Measurements from ENCODE around the gene RABGEF1. TPM values are rescaled to one million over a fixed set of nuclear protein-coding genes. Genes with fewer than 3 reads are reported as not detected.

Gene RABGEF1
- total and polyA plus RNA-seq, 2 experiments from 2014 or later, result 68.2 to 71.5 TPM

DNA sequence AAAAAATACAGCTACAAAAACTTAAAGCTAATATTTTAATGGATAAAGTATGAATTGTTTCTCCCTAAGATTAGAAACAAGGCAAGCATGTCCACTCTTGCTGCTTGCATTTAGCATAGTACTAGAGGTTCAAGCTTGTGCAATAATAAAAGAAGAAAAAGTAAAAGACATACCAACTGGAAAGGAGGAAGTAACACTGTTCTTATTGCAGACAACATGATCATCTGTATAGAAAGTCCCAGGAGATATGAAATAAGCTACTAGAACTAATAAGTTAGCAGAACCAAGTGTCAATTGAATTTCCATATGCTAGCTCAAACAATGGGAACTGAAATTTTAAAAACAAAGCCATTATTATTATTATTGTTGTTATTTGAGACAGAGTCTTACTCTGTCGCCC is 20.0 kb upstream of the RABGEF1 start:
- WGBS, 2 experiments (ENCODE audit: low coverage in 1 of 2, low lambda C conversion rate in 2 of 2, missing lambda C conversion rate in 2 of 2), result 93 to 100% methylated on average over 1 of the region's 1 CpG
- peaks cover 83% of the 10 kb centered on the region for H3K79me2 ChIP-seq (ENCODE audit: insufficient read depth)
- H3K4me3 ChIP-seq, result no peak overlapping the region
- no peak overlapping the region for H2AFZ ChIP-seq
- H3F3A ChIP-seq (ENCODE audit: insufficient read depth), result 0 out of 2 replicates have a peak, but pooled peaks cover 8% of the 10 kb centered on the region
- TF ChIP-seq EZH2 (IDR thresholded peaks at IDR 0.05; ENCODE audit: insufficient read depth, poor library complexity, severe bottlenecking) (no peak), EZH2phosphoT487 (IDR thresholded peaks at IDR 0.05; ENCODE audit: insufficient read depth, low read depth) (no peak)
- no peak overlapping the region for H3K27ac ChIP-seq
- no peaks in the 10 kb centered on the region for H3K27me3 ChIP-seq (replicated peaks; ENCODE audit: insufficient read depth)
- H3K9me2 ChIP-seq (ENCODE audit: insufficient read depth), result no peaks in the 10 kb centered on the region
- H3K4me1 ChIP-seq (ENCODE audit: insufficient read depth), result no peaks in the 10 kb centered on the region
- in situ Hi-C loops (cut with MboI), result no loop called here
- peaks cover 72% of the 10 kb centered on the region for H3K36me3 ChIP-seq (ENCODE audit: low read depth)
- no peak for DNase-seq
- no peaks in the 10 kb centered on the region for H4K20me1 ChIP-seq (ENCODE audit: insufficient read depth)
- H3K4me2 ChIP-seq (ENCODE audit: unreplicated experiment), result no peak overlapping the region
- H3K9me3 ChIP-seq (ENCODE audit: low read depth), result no peaks in the 10 kb centered on the region
- no peak overlapping the region for H3K9ac ChIP-seq

DNA sequence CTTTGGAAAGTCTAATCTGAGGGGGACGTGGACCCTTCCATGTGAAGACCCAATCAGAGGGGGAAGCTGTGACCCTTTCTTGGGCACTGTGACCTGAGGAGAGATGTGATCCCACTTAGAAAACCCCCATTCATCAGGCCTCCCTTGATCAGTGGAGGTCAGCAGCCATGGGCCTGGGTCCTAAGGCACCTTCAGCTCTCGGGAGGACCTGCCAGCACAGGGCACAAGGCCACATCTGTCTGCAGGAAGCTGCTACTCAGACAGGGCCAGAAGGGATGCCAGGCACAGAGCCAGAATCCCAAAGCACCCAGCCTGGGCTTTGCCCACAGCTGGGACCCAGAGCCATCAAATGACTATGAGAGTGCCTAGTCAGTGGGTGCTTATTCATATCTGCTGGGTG is 14.7 kb upstream of the RABGEF1 start:
- Histone ChIP-seq H4K20me1 (ENCODE audit: insufficient read depth) (no peaks in the 10 kb centered on the region), H3K4me3 (no peak overlapping the region), H3K4me2 (ENCODE audit: unreplicated experiment) (no peak overlapping the region), H3K9me2 (ENCODE audit: insufficient read depth) (no peaks in the 10 kb centered on the region), H3K9me3 (ENCODE audit: low read depth) (no peaks in the 10 kb centered on the region), H3K27ac (no peak overlapping the region), H3K4me1 (ENCODE audit: insufficient read depth) (no peaks in the 10 kb centered on the region), H3K36me3 (ENCODE audit: low read depth) (peaks cover 48% of the 10 kb centered on the region), H2AFZ (no peak overlapping the region), H3K79me2 (ENCODE audit: insufficient read depth) (peaks cover 63% of the 10 kb centered on the region), H3K9ac (no peak overlapping the region), H3F3A (ENCODE audit: insufficient read depth) (0 out of 2 replicates have a peak, but pooled peaks cover 8% of the 10 kb centered on the region), H3K27me3 (replicated peaks; ENCODE audit: insufficient read depth) (no peaks in the 10 kb centered on the region)
- TF ChIP-seq EZH2phosphoT487 (IDR thresholded peaks at IDR 0.05; ENCODE audit: insufficient read depth, low read depth) (no peak), EZH2 (IDR thresholded peaks at IDR 0.05; ENCODE audit: insufficient read depth, poor library complexity, severe bottlenecking) (no peak)
- DNase-seq, result no peak
- in situ Hi-C loops (cut with MboI), result no loop called here
- WGBS, 2 experiments (ENCODE audit: low coverage in 1 of 2, low lambda C conversion rate in 2 of 2, missing lambda C conversion rate in 2 of 2), result 95 to 100% methylated on average over 2 of the region's 2 CpGs

DNA sequence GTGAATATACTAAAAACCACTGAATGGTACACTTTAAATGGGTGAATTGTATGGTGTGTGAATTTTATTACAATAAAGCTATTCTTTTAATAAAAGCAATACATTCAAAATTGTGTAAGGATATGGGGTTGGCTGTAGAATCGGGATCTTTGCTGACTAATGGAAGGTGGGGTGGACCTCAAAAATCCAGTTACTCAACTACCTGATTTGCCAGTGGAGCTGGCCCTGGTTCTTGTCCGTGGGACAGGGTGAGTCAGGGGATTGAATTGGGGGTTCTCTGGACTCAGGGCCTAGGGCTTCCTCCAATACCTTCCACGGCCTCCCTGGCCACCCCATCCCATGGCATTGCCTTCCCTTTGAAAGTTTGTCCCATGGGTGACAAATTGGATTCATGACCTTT is 13.5 kb upstream of the RABGEF1 start:
- peaks cover 56% of the 10 kb centered on the region for H3K79me2 ChIP-seq (ENCODE audit: insufficient read depth)
- TF ChIP-seq EZH2 (IDR thresholded peaks at IDR 0.05; ENCODE audit: insufficient read depth, poor library complexity, severe bottlenecking), result no peak
- no peak for TF ChIP-seq EZH2phosphoT487 (IDR thresholded peaks at IDR 0.05; ENCODE audit: insufficient read depth, low read depth)
- H3K9me2 ChIP-seq (ENCODE audit: insufficient read depth), result no peaks in the 10 kb centered on the region
- H3K36me3 ChIP-seq (ENCODE audit: low read depth), result peaks cover 39% of the 10 kb centered on the region
- peak; percentile 23 for DNase-seq
- WGBS, 2 experiments (ENCODE audit: low coverage in 1 of 2, low lambda C conversion rate in 2 of 2, missing lambda C conversion rate in 2 of 2), result 85 to 93% methylated on average over 3 of the region's 3 CpGs
- no peaks in the 10 kb centered on the region for H3K27me3 ChIP-seq (replicated peaks; ENCODE audit: insufficient read depth)
- H2AFZ ChIP-seq, result no peak overlapping the region
- H3K9ac ChIP-seq, result no peak overlapping the region
- H3K4me3 ChIP-seq, result no peak overlapping the region
- H3K4me2 ChIP-seq (ENCODE audit: unreplicated experiment), result no peak overlapping the region
- no peaks in the 10 kb centered on the region for H4K20me1 ChIP-seq (ENCODE audit: insufficient read depth)
- no peaks in the 10 kb centered on the region for H3K4me1 ChIP-seq (ENCODE audit: insufficient read depth)
- no peaks in the 10 kb centered on the region for H3K9me3 ChIP-seq (ENCODE audit: low read depth)
- no peak overlapping the region for H3K27ac ChIP-seq
- H3F3A ChIP-seq (ENCODE audit: insufficient read depth), result 0 out of 2 replicates have a peak, but pooled peaks cover 8% of the 10 kb centered on the region
- in situ Hi-C loops (cut with MboI), result no loop called here

DNA sequence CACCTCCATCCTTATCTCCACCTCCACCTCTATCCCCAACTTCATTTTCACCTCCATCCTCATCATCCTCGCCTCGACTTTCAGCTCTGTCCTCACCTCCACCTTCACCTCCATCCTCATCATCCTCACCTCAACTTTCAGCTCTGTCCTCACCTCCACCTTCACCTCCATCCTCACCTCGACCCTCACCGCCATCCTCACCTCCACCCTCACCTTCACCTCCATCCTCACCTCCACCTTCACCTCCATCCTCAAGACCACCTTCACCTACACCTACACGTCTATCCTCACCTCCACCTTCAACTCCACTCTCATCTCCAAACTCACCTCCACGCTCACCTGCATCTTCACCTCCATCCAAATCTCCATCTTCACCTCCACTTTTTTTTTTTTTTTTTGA is 12.0 kb upstream of the RABGEF1 start:
- no peaks in the 10 kb centered on the region for H3K9me3 ChIP-seq (ENCODE audit: low read depth)
- H3K4me3 ChIP-seq, result no peak overlapping the region
- no peak for TF ChIP-seq EZH2phosphoT487 (IDR thresholded peaks at IDR 0.05; ENCODE audit: insufficient read depth, low read depth)
- TF ChIP-seq EZH2 (IDR thresholded peaks at IDR 0.05; ENCODE audit: insufficient read depth, poor library complexity, severe bottlenecking), result no peak
- H3F3A ChIP-seq (ENCODE audit: insufficient read depth), result 0 out of 2 replicates have a peak, but pooled peaks cover 8% of the 10 kb centered on the region
- no peaks in the 10 kb centered on the region for H3K9me2 ChIP-seq (ENCODE audit: insufficient read depth)
- no peak overlapping the region for H3K9ac ChIP-seq
- H3K4me2 ChIP-seq (ENCODE audit: unreplicated experiment), result no peak overlapping the region
- 87 to 91% methylated on average over 6 of the region's 6 CpGs for WGBS, 2 experiments (ENCODE audit: low coverage in 1 of 2, low lambda C conversion rate in 2 of 2, missing lambda C conversion rate in 2 of 2)
- no peaks in the 10 kb centered on the region for H3K4me1 ChIP-seq (ENCODE audit: insufficient read depth)
- no peak overlapping the region for H2AFZ ChIP-seq
- H4K20me1 ChIP-seq (ENCODE audit: insufficient read depth), result no peaks in the 10 kb centered on the region
- no peak for DNase-seq
- in situ Hi-C loops (cut with MboI), result no loop called here
- H3K36me3 ChIP-seq (ENCODE audit: low read depth), result peaks cover 26% of the 10 kb centered on the region
- no peaks in the 10 kb centered on the region for H3K27me3 ChIP-seq (replicated peaks; ENCODE audit: insufficient read depth)
- H3K27ac ChIP-seq, result no peak overlapping the region
- peaks cover 43% of the 10 kb centered on the region for H3K79me2 ChIP-seq (ENCODE audit: insufficient read depth)

DNA sequence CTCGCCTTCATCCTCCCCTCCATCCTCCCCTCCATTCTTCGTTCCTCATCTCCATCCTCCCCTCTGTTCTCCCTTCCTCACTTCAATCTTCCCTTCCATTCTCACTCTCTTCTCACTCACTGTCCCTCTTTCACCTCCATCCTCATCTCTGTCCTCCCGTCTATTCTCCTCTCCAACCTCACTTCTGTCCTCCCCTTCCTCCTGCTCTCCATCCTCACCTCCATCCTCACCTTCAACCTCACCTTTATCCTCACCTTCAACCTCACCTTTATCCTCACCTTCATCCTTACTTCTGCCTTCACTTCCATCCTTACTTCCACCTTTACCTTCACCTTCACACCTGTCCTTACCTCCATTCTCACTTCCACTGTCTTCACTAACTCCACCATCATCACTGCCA is 11.3 kb upstream of the RABGEF1 start:
- in situ Hi-C loops (cut with MboI), result no loop called here
- Histone ChIP-seq H3K4me2 (ENCODE audit: unreplicated experiment) (no peak overlapping the region), H3F3A (ENCODE audit: insufficient read depth) (0 out of 2 replicates have a peak, but pooled peaks cover 8% of the 10 kb centered on the region), H3K9me2 (ENCODE audit: insufficient read depth) (no peaks in the 10 kb centered on the region), H3K9me3 (ENCODE audit: low read depth) (no peaks in the 10 kb centered on the region), H3K27ac (no peak overlapping the region), H3K9ac (no peak overlapping the region), H3K4me3 (no peak overlapping the region), H3K36me3 (ENCODE audit: low read depth) (peaks cover 21% of the 10 kb centered on the region), H3K4me1 (ENCODE audit: insufficient read depth) (no peaks in the 10 kb centered on the region), H3K27me3 (replicated peaks; ENCODE audit: insufficient read depth) (no peaks in the 10 kb centered on the region), H4K20me1 (ENCODE audit: insufficient read depth) (no peaks in the 10 kb centered on the region), H3K79me2 (ENCODE audit: insufficient read depth) (peaks cover 39% of the 10 kb centered on the region), H2AFZ (no peak overlapping the region)
- DNase-seq, result no peak
- TF ChIP-seq EZH2 (IDR thresholded peaks at IDR 0.05; ENCODE audit: insufficient read depth, poor library complexity, severe bottlenecking), result no peak
- no peak for TF ChIP-seq EZH2phosphoT487 (IDR thresholded peaks at IDR 0.05; ENCODE audit: insufficient read depth, low read depth)
- WGBS, 2 experiments (ENCODE audit: low coverage in 1 of 2, low lambda C conversion rate in 2 of 2, missing lambda C conversion rate in 2 of 2), result 93 to 99% methylated on average over 1 to 3 of the region's 3 CpGs
